Measurements from ENCODE around the gene OSCAR.
A peak's percentile ranks its signal among the peaks of the same experiment; 100 is the strongest.
"Not testable (repeated sequence)": the region's sequence is repeated elsewhere in the genome, so short reads cannot be mapped to it uniquely, and the experiment has no call there.

OSCAR gene

DNA sequence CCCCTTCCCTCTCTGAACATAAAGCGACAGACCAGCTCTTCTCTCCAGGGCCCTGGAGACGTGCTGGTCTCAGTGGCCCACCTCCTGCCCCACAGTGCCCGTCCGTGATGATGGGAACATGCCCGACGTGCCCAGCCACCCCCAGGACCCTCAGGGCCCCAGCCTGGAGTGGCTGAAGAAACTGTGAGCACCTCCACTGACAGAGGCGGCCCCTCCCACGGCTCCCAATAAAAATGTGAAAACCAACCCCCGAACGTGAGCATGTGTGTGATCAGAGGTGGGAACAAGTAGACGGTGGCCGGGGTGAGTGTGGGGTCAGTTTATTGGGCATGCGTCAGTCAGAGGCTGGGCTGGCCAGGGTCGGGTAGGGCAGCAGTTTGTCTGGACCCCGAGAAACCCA lies 6.1 kb upstream of the OSCAR start:
- Mint-ChIP-seq H3K36me3 (peaks cover 87% of the 10 kb centered on the region), H3K27ac (no peak overlapping the region), H3K4me3 (no peak overlapping the region), H3K4me1 (peaks cover 45% of the 10 kb centered on the region), H3K9me3 (no peaks in the 10 kb centered on the region)
- DNase-seq (ENCODE audit: low spot score in 2 of 2) (no peak), ATAC-seq (no peak)

DNA sequence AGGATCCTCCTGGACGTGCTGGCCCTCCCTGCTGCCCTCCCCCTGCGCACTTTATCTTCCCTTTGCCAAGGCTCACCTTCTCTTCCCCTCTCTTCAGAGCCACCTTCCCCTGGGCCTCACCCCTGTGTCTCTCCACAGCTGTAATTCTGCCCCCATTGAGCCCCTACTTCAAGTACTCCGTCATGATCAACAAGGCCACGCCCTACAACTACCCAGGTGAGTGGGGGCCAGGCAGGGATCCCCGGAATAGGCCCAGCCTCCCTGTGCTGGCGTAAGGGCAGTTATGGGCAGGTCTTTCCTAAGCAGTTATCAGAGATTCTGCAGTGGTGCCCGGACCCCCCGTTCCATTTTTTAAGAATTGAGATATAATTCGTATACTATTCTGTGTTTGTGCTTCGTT lies 5.2 kb upstream of the OSCAR start:
- H3K4me1 Mint-ChIP-seq: peaks cover 50% of the 10 kb centered on the region
- ATAC-seq: no peak
- H3K36me3 Mint-ChIP-seq: peaks cover 85% of the 10 kb centered on the region
- no peaks in the 10 kb centered on the region for H3K9me3 Mint-ChIP-seq
- no peak overlapping the region for H3K27ac Mint-ChIP-seq
- no peak for DNase-seq (ENCODE audit: low spot score in 2 of 2)
- H3K4me3 Mint-ChIP-seq: no peak overlapping the region

DNA sequence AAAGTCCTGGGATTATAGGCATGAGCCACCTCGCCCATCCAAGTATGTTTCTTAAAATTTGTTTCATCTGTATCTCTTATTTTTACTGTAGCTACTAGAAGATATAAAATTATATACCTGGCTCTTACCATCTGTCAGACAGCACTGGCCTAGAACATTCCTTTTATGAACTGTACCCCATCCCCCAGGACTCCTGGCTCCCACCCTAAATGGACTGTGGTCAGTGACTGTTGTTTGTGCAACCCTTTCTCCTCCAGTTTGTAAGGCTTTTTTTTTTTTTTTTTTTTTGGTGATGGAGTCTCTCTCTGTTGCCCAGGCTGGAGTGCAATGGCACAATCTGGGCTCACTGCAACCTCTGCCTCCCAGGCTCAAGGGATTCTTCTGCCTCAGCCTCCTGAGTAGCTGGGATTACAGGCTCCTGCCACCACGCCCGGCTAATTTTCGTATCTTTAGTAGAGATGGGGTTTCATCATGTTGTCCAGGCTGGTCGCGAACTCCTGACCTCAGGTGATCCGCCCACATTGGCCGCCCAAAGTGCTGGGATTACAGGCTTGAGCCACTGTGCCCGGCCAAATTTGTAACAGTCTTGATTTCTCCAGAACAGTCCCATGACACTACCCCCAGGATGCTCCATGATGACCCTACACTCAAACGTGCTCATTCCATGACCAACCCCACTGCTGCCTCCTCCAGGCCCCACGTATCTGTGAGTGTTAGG lies 4.6 kb upstream of the OSCAR start:
- no peaks in the 10 kb centered on the region for H3K9me3 Mint-ChIP-seq
- H3K27ac Mint-ChIP-seq: no peak overlapping the region
- peaks cover 78% of the 10 kb centered on the region for H3K36me3 Mint-ChIP-seq
- DNase-seq (ENCODE audit: low spot score in 2 of 2) (no peak), ATAC-seq (no peak)
- peaks cover 45% of the 10 kb centered on the region for H3K4me1 Mint-ChIP-seq
- H3K4me3 Mint-ChIP-seq: no peak overlapping the region

- Mint-ChIP-seq H3K4me1 (peaks cover 39% of the 10 kb centered on the region), H3K4me3 (peak within 1 kb of the TSS; percentile 96), H3K9me3 (no peaks in the 10 kb centered on the region), H3K36me3 (peaks cover 53% of the 10 kb centered on the region), H3K27ac (peak within 1 kb of the TSS; percentile 92)
- ATAC-seq: peak; percentile 99
- DNase-seq (ENCODE audit: low spot score in 2 of 2): peak; percentile 94 to 97
Measured at GRCh38 chr19:54102421-54103169, 2.0 kb upstream of the OSCAR start, which contains the start of gene NDUFA3. NDUFA3 (plus strand) TSS chr19:54102855; CDS start chr19:54102879, 24 bp downstream.

- ATAC-seq; H3K4me3 Mint-ChIP-seq; H3K27ac Mint-ChIP-seq; DNase-seq (ENCODE audit: low spot score in 2 of 2); H3K9me3 Mint-ChIP-seq: not testable (repeated sequence)
- Mint-ChIP-seq H3K4me1 (peaks cover 34% of the 10 kb centered on the region), H3K36me3 (peaks cover 33% of the 10 kb centered on the region)
Measured at GRCh38 chr19:54099903-54100255, 724 bp downstream of the OSCAR start.

- no peak for DNase-seq (ENCODE audit: low spot score in 2 of 2)
- Mint-ChIP-seq H3K4me3 (no peak overlapping the region), H3K27ac (no peak overlapping the region), H3K4me1 (peaks cover 34% of the 10 kb centered on the region), H3K36me3 (peaks cover 28% of the 10 kb centered on the region), H3K9me3 (no peaks in the 10 kb centered on the region)
- ATAC-seq: no peak
Measured at GRCh38 chr19:54099190-54099902, 1.3 kb downstream of the OSCAR start.

GRCh38 chr19:54096617-54097106 lies 3.9 kb downstream of the OSCAR start:
- peak overlapping the region; percentile 76 for H3K4me3 Mint-ChIP-seq
- ATAC-seq: peak; percentile 66
- peak overlapping the region; percentile 84 for H3K27ac Mint-ChIP-seq
- no peaks in the 10 kb centered on the region for H3K9me3 Mint-ChIP-seq
- H3K36me3 Mint-ChIP-seq: peaks cover 14% of the 10 kb centered on the region
- peaks cover 21% of the 10 kb centered on the region for H3K4me1 Mint-ChIP-seq
- no peak for DNase-seq (ENCODE audit: low spot score in 2 of 2)

- DNase-seq (ENCODE audit: low spot score in 2 of 2) (peak; percentile 36 to 66), ATAC-seq (peak; percentile 88)
- peaks cover 10% of the 10 kb centered on the region for H3K36me3 Mint-ChIP-seq
- peak overlapping the region; percentile 84 for H3K27ac Mint-ChIP-seq
- peaks cover 16% of the 10 kb centered on the region for H3K4me1 Mint-ChIP-seq
- peak overlapping the region; percentile 76 for H3K4me3 Mint-ChIP-seq
- H3K9me3 Mint-ChIP-seq: not testable (repeated sequence)
Measured at GRCh38 chr19:54095859-54096616, 4.6 kb downstream of the OSCAR start.

- H3K27ac Mint-ChIP-seq: no peak overlapping the region
- peak overlapping the region; percentile 76 for H3K4me3 Mint-ChIP-seq
- no peaks in the 10 kb centered on the region for H3K9me3 Mint-ChIP-seq
- DNase-seq (ENCODE audit: low spot score in 2 of 2) (no peak), ATAC-seq (no peak)
- H3K4me1 Mint-ChIP-seq: peaks cover 13% of the 10 kb centered on the region
- H3K36me3 Mint-ChIP-seq: peaks cover 8% of the 10 kb centered on the region
Measured at GRCh38 chr19:54095136-54095858, 5.3 kb downstream of the OSCAR start.

GRCh38 chr19:54094426-54095000 lies 6.1 kb downstream of the OSCAR start:
- Mint-ChIP-seq H3K36me3 (peaks cover 8% of the 10 kb centered on the region), H3K9me3 (no peaks in the 10 kb centered on the region), H3K4me1 (peaks cover 13% of the 10 kb centered on the region), H3K27ac (no peak overlapping the region), H3K4me3 (peak overlapping the region; percentile 76)
- ATAC-seq (no peak), DNase-seq (ENCODE audit: low spot score in 2 of 2) (no peak)

DNA sequence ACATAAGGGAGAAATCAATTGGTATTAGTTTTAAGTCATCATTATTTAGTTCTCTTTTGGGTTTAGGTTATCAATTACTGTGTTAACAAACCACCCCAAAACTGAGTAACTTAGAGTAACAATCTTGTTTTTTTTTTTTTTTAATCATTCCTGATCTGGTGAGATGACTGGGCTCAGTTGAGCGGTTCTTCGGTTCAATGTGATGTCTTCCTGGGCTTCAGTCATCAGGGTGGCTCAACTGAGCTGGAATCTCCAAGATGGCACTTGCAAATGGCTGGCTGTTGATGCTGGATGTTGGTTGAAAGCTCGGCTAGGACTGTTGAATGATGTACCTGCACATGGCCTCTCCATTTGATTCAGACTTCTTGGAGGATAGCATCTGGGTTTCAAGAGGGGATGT lies 16.2 kb downstream of the OSCAR start:
- Mint-ChIP-seq H3K36me3 (no peaks in the 10 kb centered on the region), H3K4me3 (no peak overlapping the region), H3K9me3 (no peaks in the 10 kb centered on the region), H3K4me1 (no peaks in the 10 kb centered on the region), H3K27ac (no peak overlapping the region)
- DNase-seq (ENCODE audit: low spot score in 2 of 2) (no peak), ATAC-seq (no peak)

DNA sequence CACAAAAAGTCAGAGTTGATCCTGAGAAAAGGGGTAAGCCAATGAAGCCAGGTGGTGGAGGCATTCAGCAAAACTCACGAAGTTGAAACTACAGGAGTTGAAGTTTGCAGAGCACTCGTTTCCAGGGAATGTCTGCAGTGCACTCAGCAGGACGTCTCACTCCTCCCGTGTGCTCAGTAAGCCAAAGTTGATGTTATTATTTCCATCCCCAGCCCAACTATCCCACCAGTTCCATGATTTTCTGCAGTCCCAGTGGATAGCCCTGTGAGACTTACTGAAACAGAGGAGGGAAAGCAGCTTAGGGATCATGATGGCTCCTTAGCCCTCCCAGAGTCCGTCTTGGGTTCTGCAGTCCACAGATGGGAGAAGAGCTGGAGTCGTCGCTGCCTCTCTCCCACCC lies 19.6 kb downstream of the OSCAR start, which contains the start of gene TARM1:
Gene TARM1 (minus strand): TSS at position 334 of the 400 bp plus-strand sequence. CDS start 25 bp downstream, at position 309.
- Mint-ChIP-seq H3K4me1 (no peaks in the 10 kb centered on the region), H3K4me3 (no peak within 1 kb of the TSS), H3K27ac (no peak within 1 kb of the TSS), H3K36me3 (no peaks in the 10 kb centered on the region), H3K9me3 (no peaks in the 10 kb centered on the region)
- no peak for DNase-seq (ENCODE audit: low spot score in 2 of 2)
- ATAC-seq: no peak

GRCh38 chr19:54077334-54077733 lies 23.3 kb downstream of the OSCAR start:
- Mint-ChIP-seq H3K4me3 (no peak overlapping the region), H3K27ac (no peak overlapping the region), H3K9me3 (no peaks in the 10 kb centered on the region), H3K36me3 (no peaks in the 10 kb centered on the region), H3K4me1 (no peaks in the 10 kb centered on the region)
- DNase-seq (ENCODE audit: low spot score in 2 of 2): no peak
- no peak for ATAC-seq

- DNase-seq (ENCODE audit: low spot score in 2 of 2): no peak
- ATAC-seq: no peak
- Mint-ChIP-seq H3K27ac (no peak overlapping the region), H3K9me3 (no peaks in the 10 kb centered on the region), H3K4me3 (no peak overlapping the region), H3K4me1 (no peaks in the 10 kb centered on the region), H3K36me3 (no peaks in the 10 kb centered on the region)
Measured at GRCh38 chr19:54074851-54075250, 25.8 kb downstream of the OSCAR start.

Measured in stimulated activated effector memory CD8-positive, alpha-beta T cell treated with anti-CD3 and anti-CD28 coated beads, Interleukin-12 subunit alpha, Interleukin-12 subunit beta, amount 100 ng/mL, for 72 hours (primary cell).